K562 (cell line): ENCODE data around the gene SERPINE2. TPM values are rescaled to one million over a fixed set of nuclear protein-coding genes. Genes with fewer than 3 reads are reported as not detected.

Experiments
- CTCF ChIP-seq, 3 experiments: IDR thresholded peaks in 2 of 3; conservative IDR thresholded peaks in 1 of 3; 2 replicates each; pipeline ENCODE4 v1.5.1; 2011 to 2012; ENCODE audit warnings: low read length in 3 of 3, mild to moderate bottlenecking in 3 of 3, control low read depth in 2 of 3, improper control_type of control experiment in 1 of 3, inconsistent platforms in 1 of 3, low read depth in 1 of 3, mixed read lengths in 1 of 3, moderate library complexity in 1 of 3; ENCODE audit not compliant: insufficient read depth in 2 of 3
- EP400 ChIP-seq: fragments of 450-650 bp; IDR thresholded peaks from 2 replicates; pipeline ENCODE4 v1.6.1; 2017; ENCODE audit warnings: antibody characterized with exemption, mild to moderate bottlenecking, moderate library complexity
- GMEB1 ChIP-seq: fragments of 250-450 bp; sonication (Bioruptor Pico); IDR thresholded peaks from 2 replicates; pipeline ENCODE4 v1.4.0; 2020; ENCODE audit warnings: mild to moderate bottlenecking
- KLF10 ChIP-seq: fragments of 250-450 bp; sonication (Bioruptor Pico); IDR thresholded peaks from 2 replicates; pipeline ENCODE4 v1.6.1; 2021; ENCODE audit warnings: matching md5 sums
- MLX ChIP-seq, 2 experiments: fragments of 450-650 bp in 1 of 2; sonication (generic) in 1 of 2; formaldehyde crosslinking; conservative IDR thresholded peaks; 2 replicates each; pipeline versions ENCODE4 v1.4.0 to v1.8.1; 2020 to 2022; ENCODE audit warnings: mild to moderate bottlenecking in 1 of 2, missing genetic modification reagents in 1 of 2
- NFIX ChIP-seq: fragments of 250-450 bp; sonication (Bioruptor Pico); IDR thresholded peaks from 2 replicates; pipeline ENCODE4 v1.4.0; 2020; ENCODE audit warnings: low read depth, mild to moderate bottlenecking, moderate library complexity
- NR2C2 ChIP-seq, 2 experiments: fragments of 200-800 bp in 1 of 2; sonication (Bioruptor generic) in 1 of 2; sonication (generic) in 1 of 2; formaldehyde crosslinking in 1 of 2; IDR thresholded peaks; 2 replicates each; pipeline versions ENCODE4 v1.6.1 to v1.8.0; 2016 to 2022; ENCODE audit warnings: mild to moderate bottlenecking in 1 of 2, missing compliant biosample characterization in 1 of 2, missing genetic modification characterization in 1 of 2, missing genetic modification reagents in 1 of 2
- NUFIP1 ChIP-seq: fragments of 450-650 bp; IDR thresholded peaks from 2 replicates; pipeline ENCODE4 v1.6.1; 2018; ENCODE audit not compliant: partially characterized antibody
- RBM34 ChIP-seq: fragments of 200-400 bp; formaldehyde crosslinking; IDR thresholded peaks from 2 replicates; pipeline ENCODE4 v1.6.1; 2018; ENCODE audit warnings: low read length, borderline replicate concordance; ENCODE audit not compliant: insufficient read depth
- SAP30 ChIP-seq: fragments of 200-600 bp; sonication (generic); IDR thresholded peaks from 2 replicates; pipeline ENCODE4 v1.6.1; 2012; ENCODE audit warnings: borderline replicate concordance, low read depth, mild to moderate bottlenecking, moderate library complexity, low read length, control low read depth, inconsistent platforms; ENCODE audit not compliant: insufficient read depth, poor library complexity, severe bottlenecking
- SIRT6 ChIP-seq: IDR thresholded peaks from one replicate; pipeline ENCODE4 v1.6.1; 2012; ENCODE audit warnings: low read depth, mild to moderate bottlenecking, control low read depth, inconsistent platforms, low read length, moderate library complexity
- SMARCB1 ChIP-seq: IDR thresholded peaks from 2 replicates; pipeline ENCODE4 v1.6.1; 2011; ENCODE audit warnings: improper control_type of control experiment, low read depth; ENCODE audit not compliant: insufficient read length
- STAT5B ChIP-seq: fragments of 250-450 bp; sonication (Bioruptor Pico); IDR thresholded peaks from 2 replicates; pipeline ENCODE4 v1.8.0; 2021; ENCODE audit warnings: mild to moderate bottlenecking, inconsistent platforms
- ZC3H11A ChIP-seq: IDR thresholded peaks from 2 replicates; pipeline ENCODE4 v1.6.1; 2012; ENCODE audit warnings: low read depth, low read length, improper control_type of control experiment
- ZNF165 ChIP-seq: fragments of 250-450 bp; sonication (Bioruptor Pico); IDR thresholded peaks from 2 replicates; pipeline ENCODE4 v1.4.0; 2020; ENCODE audit warnings: borderline replicate concordance
- ZNF274 ChIP-seq: IDR thresholded peaks from 2 replicates; pipeline ENCODE4 v1.6.1; 2011; ENCODE audit warnings: low read depth, mild to moderate bottlenecking, low read length, moderate library complexity, borderline replicate concordance
- ZNF311 ChIP-seq: fragments of 250-450 bp; sonication (Bioruptor Pico); IDR thresholded peaks from 2 replicates; pipeline ENCODE4 v1.4.0; 2020; ENCODE audit warnings: mild to moderate bottlenecking, moderate library complexity
- ZNF347 ChIP-seq: fragments of 450-650 bp; formaldehyde crosslinking; IDR thresholded peaks from 2 replicates; pipeline ENCODE4 v1.4.0; 2020; ENCODE audit warnings: low read depth, mild to moderate bottlenecking, moderate library complexity
- ZNF586 ChIP-seq: fragments of 450-650 bp; formaldehyde crosslinking; conservative IDR thresholded peaks from 2 replicates; pipeline ENCODE4 v1.4.0; 2020; ENCODE audit warnings: mild to moderate bottlenecking, moderate library complexity
- polyA plus RNA-seq, 8 experiments: library from polyadenylated mRNA; depleted of rRNA in 4 of 8; stranded (reverse) in 5 of 8; unstranded in 3 of 8; fragments of >200 nt; fragmentation: Nextera tagmentation in 2 of 8; fragmentation: Illumina TruSeq in 1 of 8; extraction: Ambion mirVana in 2 of 8; extraction: Trizol in 1 of 8; gene quantifications; 2 replicates each; pipeline versions ENCODE4 v1.2.1 to v1.2.3, GENCODE V29; 2011 to 2014; ENCODE audit warnings: inconsistent platforms in 1 of 8, missing spikeins in 1 of 8
- total RNA-seq, 7 experiments: library from RNA; depleted of rRNA in 6 of 7; stranded (reverse); fragments of >200 nt in 6 of 7; fragmentation: Illumina TruSeq in 2 of 7; extraction: Trizol in 2 of 7; gene quantifications; 2 replicates each; pipeline versions ENCODE4 v1.2.1 to v1.2.3, GENCODE V29; 2011 to 2021; ENCODE audit warnings: low replicate concordance in 1 of 7
- TF ChIP-seq, protein P1 (sequence below): fragments of 450-650 bp; IDR thresholded peaks from 2 replicates; pipeline ENCODE4 v1.6.1; 2016; ENCODE audit warnings: missing biosample characterization, missing genetic modification characterization
- TF ChIP-seq, protein P2 (sequence below): fragments of 250-450 bp; sonication (Bioruptor Pico); IDR thresholded peaks from 2 replicates; pipeline ENCODE4 v1.6.1; 2021; ENCODE audit warnings: mild to moderate bottlenecking

Gene SERPINE2
- total and polyA plus RNA-seq, 9 of the 15 experiments (the other 6 are each of a cell fraction or from before 2014, with no cell fraction given), result 0.03 to 0.16 (median 0.13) TPM; not detected in 6

GRCh38 chr2:223957092-223957851 lies 81.8 kb downstream of the SERPINE2 start, which contains the start of gene MRPL44 (continued):
- TF ChIP-seq GMEB1 (CRISPR knock-in tag) (peak; percentile 59; the same call in 1 of the 2 replicates), KLF10 (CRISPR knock-in tag) (no peak), ZNF165 (CRISPR knock-in tag) (no peak), ZNF274 (no peak), EP400 (peak; percentile 88), NR2C2 (CRISPR knock-in tag; IDR thresholded peaks at IDR 0.05) (no peak), NR2C2 (tag; IDR thresholded peaks at IDR 0.05) (peak; percentile 65), NUFIP1 (no peak), ZNF347 (CRISPR knock-in tag) (no peak), RBM34 (no peak), CTCF (IDR thresholded peaks at IDR 0.05 in 2 of 3, conservative IDR thresholded peaks at IDR 0.05 in 1 of 3; ENCODE audit: insufficient read depth in 2 of 3, low read depth in 1 of 3, low read length in 3 of 3) (no peak), ZNF586 (no peak), SIRT6 (no peak), STAT5B (CRISPR knock-in tag) (no peak), NFIX (no peak), ZC3H11A (0 out of 2 replicates have a peak, but pooled peaks have one; percentile 35), MLX (CRISPR knock-in tag; conservative IDR thresholded peaks at IDR 0.05) (no peak), SAP30 (peak; percentile 56), SMARCB1 (no peak), ZNF311 (CRISPR knock-in tag) (no peak)
- TF ChIP-seq, protein P1, sequence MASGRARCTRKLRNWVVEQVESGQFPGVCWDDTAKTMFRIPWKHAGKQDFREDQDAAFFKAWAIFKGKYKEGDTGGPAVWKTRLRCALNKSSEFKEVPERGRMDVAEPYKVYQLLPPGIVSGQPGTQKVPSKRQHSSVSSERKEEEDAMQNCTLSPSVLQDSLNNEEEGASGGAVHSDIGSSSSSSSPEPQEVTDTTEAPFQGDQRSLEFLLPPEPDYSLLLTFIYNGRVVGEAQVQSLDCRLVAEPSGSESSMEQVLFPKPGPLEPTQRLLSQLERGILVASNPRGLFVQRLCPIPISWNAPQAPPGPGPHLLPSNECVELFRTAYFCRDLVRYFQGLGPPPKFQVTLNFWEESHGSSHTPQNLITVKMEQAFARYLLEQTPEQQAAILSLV (tag), result no peak
- TF ChIP-seq, protein P2, sequence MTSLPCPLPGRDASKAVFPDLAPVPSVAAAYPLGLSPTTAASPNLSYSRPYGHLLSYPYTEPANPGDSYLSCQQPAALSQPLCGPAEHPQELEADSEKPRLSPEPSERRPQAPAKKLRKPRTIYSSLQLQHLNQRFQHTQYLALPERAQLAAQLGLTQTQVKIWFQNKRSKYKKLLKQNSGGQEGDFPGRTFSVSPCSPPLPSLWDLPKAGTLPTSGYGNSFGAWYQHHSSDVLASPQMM, result no peak
